GM18858 (cell line): ENCODE data around the gene FREY1.
"Not testable (repeated sequence)": the region's sequence is repeated elsewhere in the genome, so short reads cannot be mapped to it uniquely, and the experiment has no call there.

Source experiments
- ATAC-seq: cut with Tn5 transposase; IDR thresholded peaks from one replicate; pipeline ENCODE4 v1.9.1; 2021; ENCODE audit not compliant: unreplicated experiment

The FREY1 gene

GRCh38 chr11:45917286-45917622, 10.2 kb upstream of the FREY1 start:
- no peak for ATAC-seq

GRCh38 chr11:45915446-45915845, 8.4 kb upstream of the FREY1 start:
- ATAC-seq, result no peak

- no peak for ATAC-seq
Measured at GRCh38 chr11:45913942-45914635, 7.0 kb upstream of the FREY1 start.

GRCh38 chr11:45913514-45913913, 6.4 kb upstream of the FREY1 start:
- ATAC-seq, result no peak

- no peak for ATAC-seq
Measured at GRCh38 chr11:45910623-45911022, 3.6 kb upstream of the FREY1 start.

- no peak for ATAC-seq
Measured at GRCh38 chr11:45909594-45910475, 2.8 kb upstream of the FREY1 start.

GRCh38 chr11:45907911-45908370, 870 bp upstream of the FREY1 start:
- no peak for ATAC-seq

- no peak for ATAC-seq
Measured at GRCh38 chr11:45906096-45906682, 882 bp downstream of the FREY1 start.

GRCh38 chr11:45905576-45905975, 1.5 kb downstream of the FREY1 start:
- not testable (repeated sequence) for ATAC-seq

- ATAC-seq, result no peak
Measured at GRCh38 chr11:45905095-45905494, 2.0 kb downstream of the FREY1 start.

GRCh38 chr11:45904309-45904915, 2.7 kb downstream of the FREY1 start:
- ATAC-seq, result no peak

GRCh38 chr11:45902452-45903380, 4.4 kb downstream of the FREY1 start:
- no peak for ATAC-seq

GRCh38 chr11:45901626-45902025, 5.4 kb downstream of the FREY1 start:
- ATAC-seq, result no peak

- ATAC-seq, result no peak
Measured at GRCh38 chr11:45900916-45901617, 6.0 kb downstream of the FREY1 start.

GRCh38 chr11:45900175-45900800, 6.8 kb downstream of the FREY1 start:
- not testable (repeated sequence) for ATAC-seq

GRCh38 chr11:45899448-45900174, 7.5 kb downstream of the FREY1 start:
- ATAC-seq, result peak; percentile 38

- no peak for ATAC-seq
Measured at GRCh38 chr11:45899086-45899447, 8.0 kb downstream of the FREY1 start.

GRCh38 chr11:45897556-45897955, 9.5 kb downstream of the FREY1 start:
- no peak for ATAC-seq
